ENCODE results near the gene LBX2. TPM values are rescaled to one million over a fixed set of nuclear protein-coding genes. Genes with fewer than 3 reads are reported as not detected.
A peak's percentile ranks its signal among the peaks of the same experiment; 100 is the strongest.

Gene LBX2
- total and polyA plus RNA-seq, 10 of the 15 experiments (the other 5 are each of a cell fraction or from before 2014, with no cell fraction given), result 0.08 to 4.0 (median 0.27) TPM

GRCh38 chr2:74461187-74462053 lies 38.0 kb downstream of the LBX2 start:
- in situ Hi-C loops (cut with MboI), result no loop called here
- RAD21 ChIA-PET (ENCODE audit: unreplicated experiment), result no interaction called here
- Histone ChIP-seq H3K9me3 (replicated peaks; ENCODE audit: control insufficient read depth, insufficient read depth, low read length) (no peaks in the 10 kb centered on the region), H3K27ac (ENCODE audit: control insufficient read depth, insufficient read depth) (no peak overlapping the region), H3K4me1 (ENCODE audit: control insufficient read depth, insufficient read depth, low read length) (peaks cover 9% of the 10 kb centered on the region), H3K9ac (ENCODE audit: control insufficient read depth, insufficient read depth, low read length) (no peak overlapping the region), H3K36me3 (ENCODE audit: control insufficient read depth in 2 of 2, insufficient read depth in 2 of 2, low read length in 1 of 2) (peaks cover 2 to 4% of the 10 kb centered on the region in 2 experiments; a peak in 3 of 4 replicates), H3K79me2 (ENCODE audit: control insufficient read depth, insufficient read depth, low read length) (peaks cover 31% of the 10 kb centered on the region), H4K20me1 (ENCODE audit: control insufficient read depth, insufficient read depth) (no peaks in the 10 kb centered on the region), H2AFZ (ENCODE audit: control insufficient read depth, low read depth, low read length) (no peak overlapping the region), H3K4me2 (ENCODE audit: control insufficient read depth, insufficient read depth) (no peak overlapping the region), H3K4me3 (no peak overlapping the region), H3K27me3 (replicated peaks in 1 of 2; ENCODE audit: control insufficient read depth in 2 of 2, insufficient read depth in 2 of 2, low read length in 1 of 2) (no peaks in the 10 kb centered on the region)
- POLR2A ChIA-PET, result no interaction called here
- TF ChIP-seq CREM (IDR thresholded peaks at IDR 0.05; ENCODE audit: low read depth) (no peak), CBX5 (IDR thresholded peaks at IDR 0.05; ENCODE audit: low read depth) (no peak), NR2F1 (conservative IDR thresholded peaks at IDR 0.05) (no peak), TCF3 (IDR thresholded peaks at IDR 0.05; ENCODE audit: borderline replicate concordance, insufficient read depth, low read depth, low read length) (no peak), SRF (IDR thresholded peaks at IDR 0.05; ENCODE audit: low read depth in 2 of 2, low read length in 2 of 2) (0 out of 4 replicates have a peak, but pooled peaks of 1 of the 2 experiments have one; percentile 16), CREB1 (IDR thresholded peaks at IDR 0.05; ENCODE audit: low read depth) (no peak), POLR2AphosphoS2 (IDR thresholded peaks at IDR 0.05; ENCODE audit: low read depth, low read length) (no peak), ZSCAN29 (IDR thresholded peaks at IDR 0.05) (no peak), ZBTB33 (IDR thresholded peaks at IDR 0.05) (0 out of 2 replicates have a peak, but pooled peaks have one; percentile 15), CTCF (IDR thresholded peaks at IDR 0.05 in 2 of 3, conservative IDR thresholded peaks at IDR 0.05 in 1 of 3; ENCODE audit: control insufficient read depth in 2 of 3, extremely low read depth in 1 of 3, insufficient read depth in 1 of 3, low read depth in 3 of 3, low read length in 3 of 3) (peak; percentile 2 to 38 (median 30); a peak in 1 of 6 replicates), POLR2AphosphoS5 (IDR thresholded peaks at IDR 0.05; ENCODE audit: low read length) (0 out of 2 replicates have a peak, but pooled peaks have one; percentile 12), RELB (IDR thresholded peaks at IDR 0.05; ENCODE audit: low read depth) (no peak), E4F1 (IDR thresholded peaks at IDR 0.05; ENCODE audit: borderline replicate concordance, partially characterized antibody) (no peak)
- DNase-seq (ENCODE audit: low read depth, low spot score) (no peak), FAIRE-seq (no peak), ATAC-seq (no peak)
- WGBS (ENCODE audit: insufficient coverage, insufficient replicate concordance, low lambda C conversion rate, missing lambda C conversion rate), result 92% methylated on average over 27 of the region's 27 CpGs
- SMC1A ChIA-PET (ENCODE audit: uncharacterized antibody, unreplicated experiment), result interaction anchor here (0.6 kb wide), 1 partner anchor 71 kb away, joined by 3 read pairs; no protein-coding TSS in a partner anchor
- CTCF ChIA-PET, result interaction anchor here (0.6 to 1.6 kb wide), 2 partner anchors 20 to 127 kb away, joined by 3 to 5 read pairs; no protein-coding TSS in a partner anchor
- no TSS peak for BruUV-seq (replicated peaks)
- intact Hi-C loops (cut with micrococcal nuclease; ENCODE audit: unreplicated experiment), result no loop called here
